ENCODE measurements around the gene PLA2G15.

PLA2G15 gene

DNA sequence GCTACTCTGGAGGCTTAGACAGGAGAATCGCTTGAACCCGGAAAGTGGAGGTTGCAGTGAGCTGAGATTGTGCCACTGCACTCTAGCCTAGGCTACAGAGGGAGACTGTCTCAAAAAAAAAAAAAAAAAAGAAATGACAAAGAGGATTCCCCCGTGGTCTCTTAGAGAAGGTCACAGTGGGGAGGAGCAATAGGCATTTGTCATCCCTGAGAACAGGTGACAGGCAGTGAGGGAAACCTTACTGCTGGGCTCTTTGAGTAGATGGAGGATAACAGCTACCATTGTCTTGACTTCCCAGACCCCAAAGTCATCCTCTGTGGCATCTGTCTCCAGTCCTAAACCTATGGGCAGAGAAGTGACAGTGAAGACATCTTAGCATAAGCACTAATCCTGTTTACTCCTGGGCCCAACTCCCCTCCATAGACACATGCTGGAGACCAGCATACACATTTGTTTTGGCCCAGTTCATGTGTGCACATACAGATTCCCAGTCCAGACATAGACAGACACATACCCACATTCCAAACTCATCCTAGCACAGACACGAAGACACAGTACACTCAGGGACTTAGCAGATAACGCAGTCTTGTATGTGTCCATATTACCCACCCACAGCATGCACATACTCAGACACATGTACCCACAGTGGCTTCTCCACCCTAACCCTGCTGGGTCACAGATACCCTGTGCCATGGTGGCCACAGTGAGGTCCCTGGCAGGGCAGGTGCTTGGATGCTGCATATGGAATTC, 11.9 kb upstream of the PLA2G15 start:
- DNase-seq, result no peak

DNA sequence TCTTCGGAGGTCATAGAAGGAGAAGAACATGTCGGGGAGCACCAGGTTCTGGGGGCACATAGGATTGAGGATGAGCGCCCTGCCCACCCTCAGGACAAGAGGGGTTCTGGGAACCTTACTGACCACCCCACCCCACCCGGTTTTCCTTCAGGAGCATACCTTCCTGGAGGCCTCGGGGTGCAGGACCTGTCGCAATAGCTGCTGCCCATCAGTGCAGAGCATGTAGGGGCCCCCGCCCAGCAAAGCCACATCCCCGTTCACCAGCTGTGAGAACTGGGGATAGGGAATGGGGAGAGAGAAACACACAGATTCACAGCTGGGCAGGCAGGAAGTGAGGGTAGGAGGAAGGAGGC, 11.4 kb upstream of the PLA2G15 start:
- DNase-seq, result no peak

DNA sequence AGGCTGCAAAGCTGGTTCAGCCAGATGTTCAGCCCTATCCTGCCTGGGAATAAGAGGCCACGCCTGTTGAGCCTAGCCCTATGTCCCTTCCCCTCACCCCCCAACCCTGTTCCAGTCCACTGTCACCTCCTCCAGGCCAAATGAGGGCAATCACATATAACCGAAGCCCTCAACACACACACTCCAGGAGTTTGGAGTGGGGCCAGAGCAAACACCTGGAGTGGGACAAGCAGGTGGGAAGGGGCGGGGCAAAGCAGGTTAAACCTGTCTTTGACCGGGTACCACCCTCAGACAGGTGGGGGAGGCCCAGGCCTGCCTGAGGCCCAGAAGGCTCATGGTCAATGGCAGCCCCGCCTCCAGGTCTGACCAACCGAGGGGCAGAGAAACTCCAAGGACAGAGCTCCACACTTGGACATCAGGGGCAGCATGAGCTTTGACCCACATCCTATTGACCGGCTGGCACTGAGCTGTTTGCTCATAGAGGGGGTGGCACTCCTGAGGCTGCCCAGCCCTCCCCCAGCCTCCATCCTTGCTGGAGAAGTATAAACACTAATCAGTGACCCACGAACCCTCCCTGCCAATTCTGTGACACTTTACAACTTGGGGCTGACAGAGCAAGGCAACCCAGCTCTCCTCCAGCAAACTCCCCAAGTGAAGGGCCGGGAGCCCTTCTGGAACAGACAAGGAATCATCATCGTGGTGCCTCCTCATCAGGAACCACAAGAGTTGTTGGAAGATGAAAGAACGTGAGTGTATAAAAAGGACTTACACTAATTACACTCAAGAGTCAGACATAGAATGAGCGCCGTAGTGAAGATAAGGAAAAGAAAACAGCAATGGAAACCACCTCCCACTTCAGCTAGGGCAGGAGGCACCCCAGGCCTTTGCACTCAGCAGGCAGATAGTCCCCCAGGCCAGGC, 10.7 kb upstream of the PLA2G15 start:
- DNase-seq, result no peak

GRCh38 chr16:68235108-68235886, 9.9 kb upstream of the PLA2G15 start:
- DNase-seq, result no peak

DNA sequence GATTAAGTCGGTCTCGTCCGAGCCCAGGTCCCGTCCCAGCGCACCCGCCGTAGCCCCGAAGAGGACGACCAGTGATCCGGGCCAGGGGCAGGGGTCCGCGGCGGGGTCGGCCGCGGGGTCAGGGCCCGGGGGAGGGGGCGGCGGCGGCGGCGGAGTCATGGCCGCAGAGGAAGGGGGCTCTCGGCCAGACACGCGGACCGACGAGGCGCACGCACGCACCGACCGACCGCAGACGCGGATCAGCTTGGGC, 9.4 kb upstream of the PLA2G15 start, which contains the start of gene ESRP2:
Gene ESRP2 (minus strand): TSS at position 241 of the 250 bp plus-strand sequence. CDS start 82 bp downstream, at position 159.
- no peak for DNase-seq

GRCh38 chr16:68236137-68236825, 8.9 kb upstream of the PLA2G15 start:
- no peak for DNase-seq

DNA sequence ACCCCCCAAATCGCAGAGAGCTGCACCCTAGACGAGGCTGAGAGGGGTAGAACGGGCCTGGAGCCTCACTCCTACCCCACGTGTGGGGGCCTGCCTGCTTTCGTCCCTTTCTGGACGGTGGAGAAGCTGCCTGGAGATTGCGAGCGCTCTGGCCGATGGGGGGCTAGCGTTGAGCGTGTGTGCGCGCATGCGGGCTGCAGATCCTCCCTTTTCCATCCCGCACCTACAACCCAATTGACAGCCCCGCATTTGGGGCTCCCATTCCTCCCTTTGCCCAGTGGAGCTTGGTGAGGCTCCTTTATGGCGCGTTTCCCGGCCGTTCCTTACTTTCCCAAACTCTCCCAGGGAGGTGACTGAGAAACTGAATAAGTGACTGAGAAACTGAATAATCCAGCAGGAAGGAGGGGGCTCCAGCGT, 8.3 kb upstream of the PLA2G15 start:
- no peak for DNase-seq

DNA sequence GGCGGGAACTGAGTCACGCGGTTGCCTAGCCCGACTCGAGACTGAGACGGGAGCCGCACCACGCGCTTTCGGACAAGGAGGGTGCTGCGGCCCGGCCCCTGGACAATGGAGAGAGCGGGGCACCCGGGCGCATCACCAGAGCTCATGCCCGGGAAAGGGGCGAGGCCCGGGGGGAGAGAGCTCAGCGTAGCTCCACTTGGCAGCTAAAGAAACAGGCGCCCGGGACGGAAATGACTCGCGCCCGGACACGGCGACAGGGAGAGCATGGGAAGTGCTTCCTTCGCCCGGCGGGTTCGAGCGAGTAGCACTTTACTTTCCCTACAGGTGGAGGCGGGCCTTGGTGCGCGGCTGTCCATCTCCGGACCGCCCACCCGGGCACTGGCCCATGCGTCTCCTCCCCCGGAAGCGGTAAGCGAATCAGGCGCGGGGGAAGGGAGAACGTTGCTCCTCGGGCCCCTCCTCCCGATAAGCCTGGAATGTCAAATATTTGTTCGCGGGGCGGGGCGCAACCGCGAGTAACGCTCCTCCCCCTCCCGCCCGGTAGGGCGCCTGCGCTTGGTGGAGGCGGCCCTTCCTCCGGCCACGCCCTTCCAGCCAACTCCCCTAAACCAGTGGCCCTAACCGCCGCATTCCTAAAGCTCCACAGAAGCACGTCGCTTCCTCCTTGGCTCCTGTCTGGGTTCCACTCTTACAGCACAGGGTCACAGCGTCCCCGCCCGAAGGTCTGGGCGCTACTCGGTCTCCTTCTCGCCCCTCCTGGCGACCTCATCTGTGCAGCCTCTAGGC, 7.7 kb upstream of the PLA2G15 start:
- DNase-seq, result no peak

GRCh38 chr16:68238029-68238345, 7.2 kb upstream of the PLA2G15 start:
- no peak for DNase-seq

DNA sequence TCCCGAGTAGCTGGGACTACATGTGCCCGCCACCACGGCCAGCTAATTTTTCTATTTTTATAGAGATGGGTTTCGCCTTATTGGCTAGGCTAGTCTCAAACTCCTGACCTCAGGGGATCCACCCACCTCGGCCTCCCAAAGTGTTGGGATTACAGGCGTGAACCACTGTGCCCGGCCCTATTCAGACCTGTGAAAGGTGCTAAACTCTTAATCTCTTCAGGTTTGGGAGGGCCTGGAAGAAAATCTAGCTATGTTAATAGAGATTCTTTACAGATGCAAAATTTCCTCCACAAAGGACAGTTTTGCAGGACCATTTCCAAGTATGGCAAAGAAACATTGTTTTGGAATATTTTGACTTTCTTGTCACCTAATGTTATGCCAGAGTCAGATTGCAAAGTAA, 3.1 kb upstream of the PLA2G15 start:
- no peak for DNase-seq

GRCh38 chr16:68242926-68243858, 2.0 kb upstream of the PLA2G15 start:
- no peak for DNase-seq

DNA sequence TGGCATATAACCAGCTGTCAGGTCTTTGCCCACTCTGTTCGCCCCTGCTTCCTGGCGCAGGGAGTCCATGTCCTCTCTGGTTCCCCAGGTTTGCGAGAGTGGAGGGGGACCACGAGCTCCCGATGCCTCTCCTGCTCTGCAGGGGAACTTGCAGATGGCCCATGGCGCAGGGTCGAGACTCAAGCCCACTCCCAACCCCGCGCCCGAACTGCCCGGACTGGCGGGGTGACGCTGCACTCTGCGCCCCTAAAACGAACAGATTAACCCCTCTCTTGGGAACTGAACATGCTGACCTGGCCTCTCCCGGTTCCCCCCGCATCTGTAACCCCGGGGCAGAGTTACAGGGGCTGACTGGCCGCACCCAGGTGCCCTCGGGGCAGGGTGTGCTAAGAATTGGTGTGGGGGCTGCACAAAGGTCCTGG, 681 bp upstream of the PLA2G15 start:
- DNase-seq, result no peak

DNA sequence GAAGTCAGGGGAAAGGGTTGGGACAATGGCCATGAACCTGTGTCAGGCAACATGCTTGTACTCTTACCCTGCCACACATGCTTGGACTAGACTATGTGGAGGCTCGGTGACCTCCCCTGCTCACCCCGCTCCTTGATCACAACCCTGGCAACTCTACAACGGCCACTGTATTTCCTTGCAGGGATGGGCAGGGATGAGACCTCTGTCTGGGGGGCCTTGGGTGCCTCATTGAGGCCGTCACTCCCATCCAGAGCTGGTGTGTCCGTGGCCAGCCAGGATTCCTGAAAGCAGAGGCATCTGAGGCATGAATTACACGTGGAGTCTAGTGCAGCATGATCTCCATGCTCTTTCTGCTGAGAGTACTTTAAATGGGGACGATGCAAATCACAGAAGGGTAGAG, 948 bp downstream of the PLA2G15 start:
- no peak for DNase-seq

GRCh38 chr16:68246666-68247065, 1.5 kb downstream of the PLA2G15 start:
- no peak for DNase-seq

DNA sequence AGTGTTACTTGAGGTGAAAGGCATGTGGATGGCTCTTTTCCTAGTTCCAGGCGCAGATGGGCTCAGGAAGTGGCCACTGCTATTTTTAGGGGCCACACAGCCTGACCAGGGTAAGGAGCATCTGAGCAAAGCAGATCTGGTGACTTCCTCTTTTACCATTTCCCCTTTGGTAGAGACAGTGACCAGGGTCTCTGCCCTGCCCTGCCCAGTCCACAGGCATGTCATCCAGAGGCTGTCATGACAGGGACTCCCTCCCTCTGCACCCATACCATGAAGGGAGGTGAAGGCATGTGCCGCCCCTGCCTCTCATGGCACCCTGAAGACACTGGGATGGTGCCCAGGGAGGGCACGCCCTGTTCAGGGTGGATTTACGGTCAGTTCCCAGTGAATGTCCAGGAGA, 2.2 kb downstream of the PLA2G15 start:
- no peak for DNase-seq

- no peak for DNase-seq
Observed at GRCh38 chr16:68247932-68248331, 2.8 kb downstream of the PLA2G15 start.

- no peak for DNase-seq
Observed at GRCh38 chr16:68249371-68249770, 4.2 kb downstream of the PLA2G15 start.

DNA sequence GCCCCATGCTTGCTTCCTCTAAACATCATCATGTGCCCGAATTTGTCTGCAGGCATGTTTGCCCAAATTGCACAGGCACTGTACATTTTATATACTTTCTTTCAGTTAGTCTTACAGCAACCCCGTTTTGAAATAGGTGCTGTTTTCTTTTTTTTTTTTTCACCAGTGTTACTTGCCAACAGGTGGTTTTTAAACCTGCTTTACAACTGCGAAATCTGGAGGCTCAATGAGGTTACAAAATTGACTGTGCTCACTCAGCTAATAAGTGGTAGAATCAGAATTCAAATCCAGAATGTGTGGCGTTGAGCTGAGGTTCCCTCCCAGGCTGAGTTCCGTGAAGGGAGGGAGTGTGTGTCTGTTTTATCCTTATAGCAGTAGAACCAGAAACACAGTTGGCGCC, 5.8 kb downstream of the PLA2G15 start:
- DNase-seq, result no peak

DNA sequence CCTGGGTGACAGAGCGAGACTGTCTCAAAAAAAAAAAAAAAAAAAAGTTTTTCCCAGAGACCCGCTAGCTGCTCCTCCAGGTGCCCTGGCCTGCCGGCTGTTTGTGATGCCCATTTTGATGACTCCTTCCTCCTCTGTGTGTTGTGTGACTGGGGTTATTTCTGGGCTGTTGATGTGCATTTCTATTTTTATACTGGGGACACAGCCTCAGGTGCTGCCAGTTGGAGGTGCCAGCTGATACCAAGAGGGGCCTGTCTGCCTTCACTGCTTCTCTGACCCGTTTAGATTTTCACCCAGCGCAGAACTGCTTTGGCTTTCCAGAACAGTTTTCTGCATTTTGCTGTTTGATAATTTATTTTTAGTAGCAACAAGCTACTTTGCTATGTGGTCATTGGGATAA, 6.7 kb downstream of the PLA2G15 start:
- DNase-seq, result no peak

DNA sequence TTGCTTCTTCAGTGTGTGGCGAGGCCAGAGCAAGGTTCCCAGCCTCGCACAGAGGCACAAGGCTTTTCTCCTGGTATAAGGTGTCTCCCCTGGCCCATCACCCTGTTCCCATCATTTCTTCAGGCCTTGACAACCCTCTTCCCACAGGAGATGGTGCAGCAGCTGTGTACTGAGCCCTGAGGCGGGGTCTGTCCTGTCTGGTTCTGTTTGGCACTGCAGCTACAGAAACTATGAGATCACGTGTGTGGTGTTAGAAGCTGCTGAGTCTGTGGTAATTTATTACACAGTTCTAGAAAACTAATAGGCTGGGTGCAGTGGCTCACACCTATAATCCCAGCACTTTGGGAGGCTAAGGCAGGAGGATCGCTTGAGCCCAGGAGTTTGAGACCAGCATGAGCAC, 7.2 kb downstream of the PLA2G15 start:
- no peak for DNase-seq

- no peak for DNase-seq
Observed at GRCh38 chr16:68253721-68254120, 8.5 kb downstream of the PLA2G15 start.
